ENCODE data around the gene MORC3. TPM values are rescaled to one million over a fixed set of nuclear protein-coding genes. Genes with fewer than 3 reads are reported as not detected.
"Not testable (repeated sequence)": the region's sequence is repeated elsewhere in the genome, so short reads cannot be mapped to it uniquely, and the experiment has no call there.

MORC3 gene
- total RNA-seq, 1 experiment from 2014 or later = 35.4 TPM

DNA sequence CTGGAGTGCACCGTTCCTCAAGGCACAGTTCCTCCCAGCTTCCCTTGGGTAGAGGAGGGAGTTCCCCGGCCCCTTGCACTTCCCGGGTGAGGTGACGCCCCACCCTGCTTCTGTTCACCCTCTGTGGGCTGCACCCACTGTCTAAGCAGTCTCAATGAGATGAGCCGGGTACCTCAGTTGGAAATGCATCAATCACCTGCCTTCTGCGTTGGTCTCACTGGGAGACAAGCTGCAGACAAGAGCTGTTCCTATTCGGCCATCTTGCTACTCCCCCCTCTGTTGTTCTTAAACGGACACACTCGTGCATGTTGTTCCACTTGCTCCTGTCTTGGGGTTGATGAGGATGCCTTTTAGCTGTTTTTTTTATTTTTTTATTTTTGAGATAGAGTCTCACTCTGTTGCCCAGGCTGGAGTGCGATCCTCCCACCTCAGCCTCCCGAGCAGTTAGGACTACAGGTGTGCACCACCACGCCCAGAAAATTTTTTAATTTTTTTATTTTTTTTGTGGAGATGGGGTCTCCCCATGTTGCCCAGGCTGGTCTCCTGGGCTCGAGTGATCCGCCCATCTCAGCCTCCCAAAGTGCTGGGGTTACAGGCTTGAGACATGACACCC is 3.0 kb upstream of the MORC3 start:
- Histone ChIP-seq H3K4me3 (no peak overlapping the region), H3K4me1 (replicated peaks) (peaks cover 11% of the 10 kb centered on the region), H3K36me3 (no peaks in the 10 kb centered on the region), H3K27me3 (replicated peaks) (no peaks in the 10 kb centered on the region), H3K27ac (no peak overlapping the region), H3K9me3 (replicated peaks) (no peaks in the 10 kb centered on the region)
- no peak for DNase-seq (ENCODE audit: low read depth in 1 of 2, low spot score in 2 of 2)

DNA sequence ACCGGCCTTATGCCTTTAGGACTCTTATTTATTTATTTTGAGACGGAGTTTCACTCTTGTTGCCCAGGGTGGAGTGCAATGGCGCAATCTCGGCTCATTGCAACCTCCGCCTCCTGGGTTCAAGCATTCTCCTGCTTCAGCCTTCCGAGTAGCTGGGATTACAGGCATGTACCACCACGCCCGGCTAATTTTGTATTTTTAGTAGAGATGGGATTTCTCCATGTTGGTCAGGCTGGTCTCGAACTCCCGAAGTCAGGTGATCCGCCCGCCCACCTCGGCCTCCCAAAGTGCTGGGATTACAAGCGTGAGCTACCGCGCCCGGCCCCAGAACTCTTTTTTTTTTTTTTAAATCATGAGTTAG is 611 bp upstream of the MORC3 start:
- peaks cover 19% of the 10 kb centered on the region for H3K4me1 ChIP-seq (replicated peaks)
- not testable (repeated sequence) for H3K27me3 ChIP-seq (replicated peaks); DNase-seq (ENCODE audit: low read depth in 1 of 2, low spot score in 2 of 2); H3K9me3 ChIP-seq (replicated peaks)
- H3K4me3 ChIP-seq = peak overlapping the region; percentile 86
- H3K27ac ChIP-seq = peak overlapping the region; percentile 32
- peaks cover 13% of the 10 kb centered on the region for H3K36me3 ChIP-seq

DNA sequence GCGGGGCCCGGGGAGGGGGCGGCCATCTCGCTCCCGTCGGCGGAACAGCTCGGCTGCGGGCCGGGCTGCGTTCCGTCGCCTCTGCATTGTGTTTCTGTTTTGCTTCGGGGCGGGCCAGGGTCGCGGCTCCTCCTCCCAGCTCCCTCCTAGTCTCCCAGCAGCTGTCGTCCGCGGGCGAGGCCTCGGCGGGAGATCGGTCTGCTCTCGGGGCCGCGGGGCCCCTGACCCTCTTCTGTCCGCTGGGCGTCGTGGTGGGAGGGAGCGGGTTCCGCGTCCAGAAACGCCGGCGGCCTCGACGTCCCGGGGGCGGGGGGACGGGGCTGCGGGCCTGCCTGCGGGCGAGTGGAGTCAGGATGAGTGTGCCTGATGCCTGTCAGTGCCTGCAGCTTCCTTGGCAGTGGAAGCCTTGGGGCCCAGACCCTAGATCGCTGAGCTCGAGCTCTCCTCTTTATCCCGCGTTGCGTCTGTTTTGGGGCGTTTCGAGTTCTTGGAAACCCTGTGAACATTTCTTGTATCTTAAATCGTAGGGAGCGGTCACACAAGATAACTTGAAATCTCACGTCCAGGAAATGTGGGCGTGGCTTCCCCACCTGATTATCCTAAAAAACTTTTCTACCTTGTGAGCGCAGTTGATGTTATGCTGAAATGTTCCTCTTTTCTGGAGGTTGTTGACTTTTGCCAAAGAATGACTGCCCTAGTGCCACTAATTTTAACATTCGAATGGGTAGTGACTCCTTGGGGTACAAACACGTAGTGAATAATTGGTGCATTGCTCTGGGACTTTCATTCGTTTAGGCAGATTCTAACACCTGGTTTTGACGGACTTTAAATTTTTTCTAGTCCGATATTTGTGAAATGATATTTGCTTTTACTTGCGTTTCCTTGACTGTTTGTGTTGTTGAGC is 676 bp downstream of the MORC3 start:
- H3K27ac ChIP-seq = peak overlapping the region; percentile 76
- H3K9me3 ChIP-seq (replicated peaks) = no peaks in the 10 kb centered on the region
- peaks cover 19% of the 10 kb centered on the region for H3K4me1 ChIP-seq (replicated peaks)
- peaks cover 24% of the 10 kb centered on the region for H3K36me3 ChIP-seq
- no peaks in the 10 kb centered on the region for H3K27me3 ChIP-seq (replicated peaks)
- DNase-seq (ENCODE audit: low read depth in 1 of 2, low spot score in 2 of 2) = peak; percentile 79 to 84
- H3K4me3 ChIP-seq = peak overlapping the region; percentile 86

DNA sequence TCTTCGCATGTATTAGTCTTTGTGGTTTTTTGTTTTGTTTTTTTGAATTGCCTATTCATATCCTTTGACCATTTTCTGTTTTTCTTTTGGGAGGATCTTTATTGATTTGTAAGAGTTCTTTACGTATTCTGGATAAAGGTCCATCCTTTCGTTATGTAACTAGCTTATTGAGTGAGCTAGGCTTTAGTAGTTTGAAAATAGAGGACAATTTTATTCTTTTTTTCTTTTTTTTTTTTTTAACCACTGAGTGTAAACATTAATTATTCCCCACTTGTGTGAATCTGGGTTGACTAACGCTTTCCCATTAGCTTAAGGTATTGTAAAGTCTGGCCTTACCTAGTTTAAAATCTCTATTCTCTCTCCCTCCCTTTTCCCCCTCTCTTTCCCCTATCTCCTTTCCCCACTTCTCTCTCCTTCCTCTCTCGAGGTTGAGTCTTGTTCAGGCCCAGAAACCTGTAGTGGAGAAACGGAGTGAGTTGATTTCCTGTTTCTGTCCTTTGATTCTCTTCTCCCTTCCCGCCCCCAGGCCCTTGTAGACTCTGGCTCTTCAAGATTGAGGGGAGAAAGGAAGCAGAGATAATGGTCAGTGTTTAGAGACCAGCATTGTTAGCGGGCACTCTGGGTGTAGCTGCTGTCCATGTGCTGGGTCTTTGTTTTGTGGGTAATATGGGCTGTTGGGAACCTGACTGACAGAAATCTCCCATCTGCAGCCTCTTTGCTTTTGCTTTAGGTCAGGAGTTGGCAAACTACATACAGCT is 1.5 kb downstream of the MORC3 start:
- peak overlapping the region; percentile 76 for H3K27ac ChIP-seq
- no peaks in the 10 kb centered on the region for H3K9me3 ChIP-seq (replicated peaks)
- H3K4me3 ChIP-seq = peak overlapping the region; percentile 86
- H3K4me1 ChIP-seq (replicated peaks) = peaks cover 19% of the 10 kb centered on the region
- peak in 1 of 2 experiments; percentile 27 for DNase-seq (ENCODE audit: low read depth in 1 of 2, low spot score in 2 of 2)
- peaks cover 26% of the 10 kb centered on the region for H3K36me3 ChIP-seq
- H3K27me3 ChIP-seq (replicated peaks) = no peaks in the 10 kb centered on the region

DNA sequence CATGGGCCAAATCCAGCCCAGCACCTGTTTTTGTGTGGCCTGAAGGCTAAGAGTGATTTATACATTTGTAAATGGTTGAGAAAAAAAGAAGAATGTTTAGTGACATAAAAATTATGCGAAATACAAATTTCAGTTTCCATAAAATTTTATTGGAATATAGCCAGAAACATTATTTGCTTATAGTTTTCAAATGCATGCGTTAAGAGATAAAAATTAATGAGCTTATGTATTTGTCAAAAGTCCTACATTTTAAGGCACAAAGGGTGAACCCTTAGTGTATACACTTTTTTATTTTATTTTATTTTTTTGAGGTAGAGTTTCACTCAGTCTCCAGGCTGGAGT is 2.1 kb downstream of the MORC3 start:
- H3K27me3 ChIP-seq (replicated peaks) = no peaks in the 10 kb centered on the region
- DNase-seq (ENCODE audit: low read depth in 1 of 2, low spot score in 2 of 2) = no peak
- H3K4me1 ChIP-seq (replicated peaks) = peaks cover 19% of the 10 kb centered on the region
- no peak overlapping the region for H3K27ac ChIP-seq
- no peaks in the 10 kb centered on the region for H3K9me3 ChIP-seq (replicated peaks)
- H3K36me3 ChIP-seq = peaks cover 28% of the 10 kb centered on the region
- peak overlapping the region; percentile 86 for H3K4me3 ChIP-seq

DNA sequence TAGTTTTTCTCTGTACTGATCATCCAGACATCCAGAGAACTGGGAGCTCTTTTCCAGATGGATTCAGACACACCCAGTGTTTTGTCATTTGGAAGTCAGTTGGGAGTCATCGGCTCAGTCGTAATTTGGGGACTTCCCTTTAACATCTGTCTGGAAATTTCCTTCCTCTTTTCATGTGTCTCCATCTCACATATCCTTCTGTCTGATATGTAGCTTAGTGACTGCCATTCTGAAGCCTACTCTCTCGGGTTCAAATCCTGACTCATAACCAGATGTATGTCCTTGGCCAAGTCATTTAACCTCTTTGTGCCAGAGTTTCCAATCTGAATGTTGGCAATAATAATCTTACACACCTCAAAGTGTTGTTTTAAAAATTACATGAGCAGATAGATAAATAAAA is 3.0 kb downstream of the MORC3 start:
- Histone ChIP-seq H3K36me3 (peaks cover 31% of the 10 kb centered on the region), H3K9me3 (replicated peaks) (no peaks in the 10 kb centered on the region), H3K4me1 (replicated peaks) (peaks cover 19% of the 10 kb centered on the region), H3K27ac (no peak overlapping the region), H3K4me3 (no peak overlapping the region), H3K27me3 (replicated peaks) (no peaks in the 10 kb centered on the region)
- DNase-seq (ENCODE audit: low read depth in 1 of 2, low spot score in 2 of 2) = no peak

DNA sequence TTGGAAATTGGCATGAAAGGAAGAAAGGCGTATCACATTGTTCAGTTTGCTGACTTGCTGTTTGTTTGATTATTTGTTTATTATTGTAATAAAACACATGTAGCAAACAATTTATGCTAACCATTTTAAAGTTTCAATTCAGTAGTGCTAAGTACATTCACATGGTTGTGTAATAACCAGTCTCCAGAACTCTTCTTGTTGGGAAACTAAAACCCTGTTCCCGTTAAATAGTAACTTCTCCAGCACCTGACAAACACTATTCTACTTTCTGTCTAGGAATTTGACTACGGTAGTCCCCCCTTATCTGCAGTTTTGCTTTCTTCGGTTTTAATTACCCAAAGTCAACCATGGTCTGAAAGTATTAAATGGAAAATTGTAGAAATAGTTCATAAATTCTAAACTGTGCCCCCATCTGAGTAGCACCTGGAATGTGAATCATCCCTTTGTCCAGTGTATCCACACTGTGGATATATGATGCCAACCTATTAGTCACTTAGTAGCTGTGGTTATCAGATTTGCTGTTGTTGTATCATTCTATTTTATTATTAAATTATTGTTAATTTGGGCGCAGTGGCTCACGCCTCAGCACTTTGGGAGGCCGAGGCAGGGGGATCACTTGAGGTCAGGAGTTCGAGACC is 5.5 kb downstream of the MORC3 start:
- no peaks in the 10 kb centered on the region for H3K9me3 ChIP-seq (replicated peaks)
- no peak overlapping the region for H3K4me3 ChIP-seq
- H3K36me3 ChIP-seq = peaks cover 31% of the 10 kb centered on the region
- H3K27me3 ChIP-seq (replicated peaks) = no peaks in the 10 kb centered on the region
- peaks cover 13% of the 10 kb centered on the region for H3K4me1 ChIP-seq (replicated peaks)
- H3K27ac ChIP-seq = no peak overlapping the region
- DNase-seq (ENCODE audit: low read depth in 1 of 2, low spot score in 2 of 2) = no peak

DNA sequence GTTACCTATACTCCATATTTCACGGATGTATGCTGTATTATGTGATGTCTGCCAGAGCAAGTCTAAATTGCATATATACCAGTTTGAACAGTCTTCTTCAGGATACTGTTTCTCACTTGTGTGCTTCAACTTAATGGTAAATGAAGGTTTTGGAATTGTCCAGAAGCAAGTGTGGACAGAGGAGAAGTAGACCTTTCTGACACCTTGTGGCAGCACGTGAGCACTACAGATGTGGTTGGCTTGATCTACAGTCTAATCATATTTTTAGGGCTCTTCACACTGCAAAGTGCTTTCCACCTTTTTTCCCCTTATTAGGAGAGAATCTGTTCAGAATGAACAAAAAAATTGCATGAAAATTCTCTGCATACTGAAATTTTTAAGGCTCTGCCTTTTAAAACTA is 10.9 kb downstream of the MORC3 start:
- Histone ChIP-seq H3K4me1 (replicated peaks) (no peaks in the 10 kb centered on the region), H3K4me3 (no peak overlapping the region), H3K36me3 (peaks cover 28% of the 10 kb centered on the region), H3K27me3 (replicated peaks) (no peaks in the 10 kb centered on the region), H3K27ac (no peak overlapping the region), H3K9me3 (replicated peaks) (no peaks in the 10 kb centered on the region)
- DNase-seq (ENCODE audit: low read depth in 1 of 2, low spot score in 2 of 2) = peak in 1 of 2 experiments; percentile 28

DNA sequence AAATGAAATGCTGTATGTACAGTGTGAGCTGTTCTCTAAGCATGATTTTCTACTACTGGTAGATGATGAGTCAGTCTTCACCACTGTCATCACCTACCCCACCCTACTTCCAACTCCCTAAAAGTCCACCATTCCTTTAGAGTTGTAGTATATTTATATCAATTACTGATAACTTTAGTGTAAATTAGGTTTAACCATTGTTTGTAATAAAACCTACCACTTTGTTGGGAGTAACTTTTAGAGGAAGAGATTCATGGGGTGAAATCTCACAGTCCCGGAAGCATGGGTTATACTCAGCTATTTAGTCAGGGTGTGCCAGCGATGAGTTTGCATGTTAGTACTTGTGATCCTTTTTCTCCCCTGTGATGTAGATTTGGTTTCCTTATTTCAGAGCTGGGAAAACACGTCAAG is 17.1 kb downstream of the MORC3 start:
- Histone ChIP-seq H3K4me1 (replicated peaks) (peaks cover 7% of the 10 kb centered on the region), H3K4me3 (no peak overlapping the region), H3K36me3 (peaks cover 54% of the 10 kb centered on the region), H3K27ac (peak overlapping the region; percentile 53), H3K9me3 (replicated peaks) (no peaks in the 10 kb centered on the region), H3K27me3 (replicated peaks) (no peaks in the 10 kb centered on the region)
- DNase-seq (ENCODE audit: low read depth in 1 of 2, low spot score in 2 of 2) = peak in 1 of 2 experiments; percentile 39

DNA sequence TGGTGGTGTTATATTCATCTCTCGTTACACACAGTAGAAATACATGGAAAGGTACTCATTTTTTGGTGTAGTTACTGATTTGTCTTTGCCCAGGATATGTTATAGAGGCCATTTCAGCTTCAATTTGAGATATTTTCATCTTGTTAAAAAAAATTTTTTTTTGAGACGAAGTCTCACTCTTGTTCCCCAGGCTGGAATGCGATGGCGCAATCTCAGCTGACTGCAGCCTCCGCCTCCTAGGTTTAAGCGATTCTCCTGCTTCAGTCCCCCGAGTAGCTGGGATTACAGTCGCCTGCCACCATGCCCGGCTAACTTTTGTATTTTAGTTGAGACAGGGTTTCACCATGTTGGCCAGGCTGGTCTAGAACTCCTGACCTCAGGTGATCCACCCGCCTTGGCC is 19.0 kb downstream of the MORC3 start:
- Histone ChIP-seq H3K4me3 (no peak overlapping the region), H3K36me3 (peaks cover 66% of the 10 kb centered on the region), H3K27ac (no peak overlapping the region), H3K4me1 (replicated peaks) (peaks cover 7% of the 10 kb centered on the region), H3K9me3 (replicated peaks) (no peaks in the 10 kb centered on the region), H3K27me3 (replicated peaks) (no peaks in the 10 kb centered on the region)
- DNase-seq (ENCODE audit: low read depth in 1 of 2, low spot score in 2 of 2) = no peak

DNA sequence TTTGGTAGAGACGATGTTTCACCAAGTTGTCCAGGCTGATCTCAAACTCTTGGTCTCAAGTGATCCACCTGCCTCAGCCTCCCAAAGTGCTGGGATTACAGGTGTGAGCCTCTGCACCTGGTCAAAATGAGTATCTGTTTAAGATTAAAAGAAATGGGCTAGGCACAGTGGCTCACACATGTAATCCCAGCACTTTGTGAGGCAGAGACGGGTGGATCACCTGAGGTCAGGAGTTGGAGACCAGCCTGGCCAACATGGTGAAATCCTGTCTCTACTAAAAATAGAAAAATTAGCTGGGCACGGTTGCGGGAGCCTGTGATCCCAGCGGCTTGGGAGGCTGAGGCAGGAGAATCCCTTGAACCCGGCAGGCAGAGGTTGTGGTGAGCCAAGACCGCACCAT is 22.6 kb downstream of the MORC3 start:
- H3K27ac ChIP-seq; H3K4me3 ChIP-seq; H3K9me3 ChIP-seq (replicated peaks); DNase-seq (ENCODE audit: low read depth in 1 of 2, low spot score in 2 of 2); H3K27me3 ChIP-seq (replicated peaks); H3K4me1 ChIP-seq (replicated peaks): not testable (repeated sequence)
- peaks cover 80% of the 10 kb centered on the region for H3K36me3 ChIP-seq

DNA sequence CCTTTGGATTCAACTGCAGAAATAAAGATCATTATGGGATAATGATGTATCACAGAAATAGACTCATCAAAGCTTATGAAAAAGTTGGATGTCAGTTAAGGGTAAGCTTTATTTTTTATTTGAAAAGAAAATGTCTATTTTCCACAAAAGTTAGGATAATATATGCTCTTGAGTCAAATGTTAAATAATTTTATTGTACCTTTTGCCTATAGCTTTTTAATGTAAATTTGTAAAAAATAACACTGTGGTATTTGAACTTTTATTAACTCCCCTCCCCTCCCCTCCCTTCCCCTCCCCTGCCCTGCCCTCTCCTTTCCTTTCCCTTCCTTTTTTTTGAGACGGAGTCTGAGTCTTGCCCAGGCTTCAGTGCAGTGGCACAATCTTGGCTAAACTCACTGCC is 24.9 kb downstream of the MORC3 start:
- no peak overlapping the region for H3K4me3 ChIP-seq
- peaks cover 16% of the 10 kb centered on the region for H3K4me1 ChIP-seq (replicated peaks)
- no peak overlapping the region for H3K27ac ChIP-seq
- no peaks in the 10 kb centered on the region for H3K9me3 ChIP-seq (replicated peaks)
- peaks cover 85% of the 10 kb centered on the region for H3K36me3 ChIP-seq
- DNase-seq (ENCODE audit: low read depth in 1 of 2, low spot score in 2 of 2) = no peak
- H3K27me3 ChIP-seq (replicated peaks) = no peaks in the 10 kb centered on the region

DNA sequence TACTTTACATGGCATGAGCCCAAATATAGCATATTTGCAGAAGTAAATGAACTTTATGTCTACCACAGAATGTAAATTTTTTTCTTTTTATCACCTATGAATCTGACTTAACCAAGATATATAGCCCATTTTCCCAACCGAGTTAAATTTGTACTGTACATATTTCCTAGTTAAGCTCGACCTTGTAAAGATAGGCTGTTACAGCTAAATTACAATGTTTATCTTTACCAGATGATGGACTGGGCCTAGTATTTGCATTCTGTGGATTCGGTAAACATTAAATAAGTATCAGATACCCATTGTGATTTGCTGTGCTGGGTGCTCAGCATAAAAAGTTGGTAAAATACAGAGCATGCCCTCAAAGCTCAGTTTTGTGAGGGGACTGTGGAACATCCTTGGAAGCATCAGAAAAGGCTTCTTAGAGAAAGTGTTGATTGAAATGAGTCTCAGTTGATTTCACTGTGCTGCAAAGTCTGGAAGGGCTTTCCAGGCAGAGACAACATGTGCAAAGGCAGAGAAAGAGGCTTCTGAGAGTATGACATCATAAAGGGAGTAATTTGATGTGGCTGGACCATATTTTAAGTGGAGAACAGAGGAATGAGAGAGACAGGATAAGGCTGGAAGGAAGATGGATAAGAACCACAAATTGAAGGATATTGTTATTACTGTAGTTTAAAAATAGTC is 27.4 kb downstream of the MORC3 start:
- Histone ChIP-seq H3K4me1 (replicated peaks) (peaks cover 28% of the 10 kb centered on the region), H3K4me3 (no peak overlapping the region), H3K36me3 (peaks cover 84% of the 10 kb centered on the region), H3K9me3 (replicated peaks) (no peaks in the 10 kb centered on the region), H3K27me3 (replicated peaks) (no peaks in the 10 kb centered on the region), H3K27ac (no peak overlapping the region)
- DNase-seq (ENCODE audit: low read depth in 1 of 2, low spot score in 2 of 2) = no peak
